ENCODE measurements around the gene NAA60.
A peak's percentile ranks its signal among the peaks of the same experiment; 100 is the strongest.

NAA60 gene

GRCh38 chr16:3513892-3514583 lies 70.6 kb downstream of the NAA60 start:
- no peak for DNase-seq

DNA sequence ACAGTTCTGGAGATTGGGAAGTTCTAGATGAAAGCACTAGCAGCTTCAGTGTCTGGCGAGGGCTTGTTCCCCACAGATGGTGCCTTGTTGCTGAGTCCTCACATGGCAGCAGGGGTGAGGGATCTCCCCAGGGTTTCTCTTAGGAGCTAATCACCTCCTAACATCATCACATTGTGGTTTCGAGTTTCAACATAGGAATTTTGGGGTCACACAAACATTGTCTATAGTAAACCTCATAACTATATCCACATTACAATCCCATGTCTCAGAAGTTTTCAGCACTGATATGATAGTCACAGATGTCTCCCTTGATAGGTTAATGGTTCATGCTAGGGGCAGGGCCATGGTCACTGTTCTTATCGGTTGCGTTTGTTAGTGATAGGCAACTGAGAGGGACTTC lies 71.1 kb downstream of the NAA60 start:
- no peak for DNase-seq

- no peak for DNase-seq
These were observed 72.4 kb downstream of the NAA60 start for GRCh38 chr16:3515897-3516296.

- DNase-seq: no peak
These were observed 75.0 kb downstream of the NAA60 start for GRCh38 chr16:3518292-3518985.

- no peak for DNase-seq
These were observed 75.5 kb downstream of the NAA60 start for GRCh38 chr16:3518986-3519348.

DNA sequence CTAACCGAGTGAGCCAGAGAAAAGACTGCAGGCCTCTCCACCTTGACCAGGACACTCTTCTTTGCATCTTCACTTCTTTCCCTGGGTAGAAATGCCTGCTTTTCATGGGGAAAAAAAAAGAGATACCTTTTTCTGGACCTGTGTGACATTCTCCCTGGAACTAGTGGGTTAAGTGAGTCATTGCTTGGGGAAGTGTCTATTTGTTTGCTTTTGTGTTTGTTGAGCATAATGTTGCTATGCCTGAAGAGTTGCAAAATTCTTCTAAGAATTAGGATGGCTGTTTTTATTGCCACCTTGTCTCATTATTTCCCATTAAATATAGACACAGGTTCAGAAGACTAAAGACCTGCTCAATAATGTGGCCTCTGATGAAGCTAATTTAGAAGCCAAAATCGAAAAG lies 76.1 kb downstream of the NAA60 start:
- no peak for DNase-seq

DNA sequence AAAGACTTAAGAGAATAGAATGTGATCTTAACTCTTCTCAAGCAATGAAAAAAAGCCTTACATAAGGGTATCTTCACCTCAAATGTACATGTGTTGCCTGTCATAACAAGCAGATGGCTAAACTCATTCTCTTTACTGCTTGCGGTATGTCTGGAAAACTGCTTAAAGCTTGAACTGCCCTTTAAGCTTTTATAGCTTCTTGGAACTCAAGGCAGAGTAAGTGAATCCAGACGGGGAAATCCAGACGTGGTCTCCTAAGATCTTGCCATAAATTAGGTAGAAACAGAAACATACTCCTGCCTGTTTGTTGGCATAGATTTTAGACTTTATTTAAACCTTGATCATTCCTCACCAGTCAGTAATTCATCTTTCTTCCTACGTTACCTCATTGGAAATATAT lies 76.9 kb downstream of the NAA60 start:
- no peak for DNase-seq

- DNase-seq: no peak
These were observed 77.4 kb downstream of the NAA60 start for GRCh38 chr16:3520841-3521240.

DNA sequence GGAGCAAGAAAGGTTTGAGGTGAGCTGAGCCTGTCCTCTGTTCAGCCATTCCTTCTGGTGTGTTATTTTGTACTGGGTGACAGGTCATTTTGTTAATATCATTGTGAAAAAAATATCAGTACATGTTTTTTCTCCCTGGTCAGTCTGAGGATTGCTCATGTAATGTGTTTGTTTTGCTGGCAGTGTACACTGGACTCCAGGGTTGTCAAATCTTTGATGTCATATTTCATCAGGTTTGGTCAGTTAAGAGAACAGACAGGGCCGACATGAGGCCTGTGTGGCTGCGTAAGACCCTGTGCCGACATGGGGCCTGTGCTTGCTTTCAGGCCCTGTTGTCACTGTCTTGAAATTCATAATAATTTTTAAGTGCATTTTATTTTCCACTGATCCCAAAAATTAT lies 79.8 kb downstream of the NAA60 start:
- DNase-seq: no peak

GRCh38 chr16:3525951-3526350 lies 82.5 kb downstream of the NAA60 start:
- no peak for DNase-seq

GRCh38 chr16:3527216-3527829 lies 83.8 kb downstream of the NAA60 start:
- peak; percentile 11 for DNase-seq

GRCh38 chr16:3528406-3528805 lies 84.9 kb downstream of the NAA60 start:
- DNase-seq: no peak

DNA sequence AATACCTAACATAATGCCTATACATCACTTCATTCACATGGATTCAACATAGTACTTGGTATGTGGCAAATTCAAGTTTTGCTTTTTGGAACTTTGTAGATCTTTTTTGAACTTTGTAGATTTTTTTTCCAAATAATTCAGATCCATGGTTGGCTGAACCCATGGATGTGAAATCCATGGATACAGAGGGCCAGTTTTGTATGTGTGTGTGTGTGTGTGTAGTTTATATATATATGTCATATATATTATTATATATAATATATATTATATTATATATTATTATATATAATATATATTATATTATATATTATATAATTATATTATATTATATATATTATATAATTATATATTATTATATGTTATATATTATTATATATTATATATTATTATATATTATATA lies 85.7 kb downstream of the NAA60 start:
- no peak for DNase-seq

DNA sequence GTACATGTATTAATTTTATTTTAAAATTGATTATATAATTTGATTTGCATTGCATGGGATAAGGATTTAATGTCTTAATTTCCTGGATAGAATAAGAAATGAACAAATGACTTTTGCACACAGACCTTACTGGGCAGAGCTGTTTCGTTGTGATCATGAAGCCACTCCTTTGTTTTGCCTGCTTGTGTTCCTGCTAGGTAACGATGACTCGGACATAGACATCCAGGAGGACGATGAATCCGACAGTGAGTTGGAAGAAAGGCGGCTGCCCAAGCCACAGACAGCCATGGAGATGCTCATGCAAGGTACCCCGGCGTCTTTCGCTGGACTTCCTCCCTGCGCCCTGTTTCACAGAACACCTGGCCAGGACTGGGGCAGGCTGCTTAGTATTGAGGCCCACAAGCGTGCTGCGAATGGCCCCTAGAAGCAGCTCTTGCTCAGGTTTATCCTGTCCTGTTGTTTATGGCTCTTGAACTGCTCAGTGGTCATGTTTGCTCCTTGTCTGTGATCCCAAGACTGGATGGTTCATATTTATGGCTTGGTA lies 87.0 kb downstream of the NAA60 start:
- DNase-seq: no peak

GRCh38 chr16:3532741-3533140 lies 89.3 kb downstream of the NAA60 start:
- no peak for DNase-seq

DNA sequence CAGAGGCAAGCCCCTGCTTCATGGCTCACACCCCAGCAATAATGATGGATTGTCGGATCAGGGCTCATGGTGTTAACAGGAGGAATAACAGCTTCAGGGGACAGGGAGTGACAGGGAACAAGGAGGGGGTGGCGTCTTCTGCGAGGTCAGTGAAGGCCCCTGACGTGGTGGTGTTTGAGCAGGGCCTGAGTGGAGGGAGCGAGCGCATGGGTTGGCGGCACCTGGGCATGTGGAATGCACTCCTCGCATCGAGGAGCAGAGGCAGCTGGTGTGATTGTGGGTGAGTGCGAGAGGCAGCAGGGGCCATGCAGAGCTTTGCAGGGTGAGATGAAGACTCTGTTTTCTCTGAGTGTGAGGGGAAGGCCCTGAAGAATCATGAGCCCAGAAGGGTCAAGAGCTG lies 90.6 kb downstream of the NAA60 start:
- no peak for DNase-seq

DNA sequence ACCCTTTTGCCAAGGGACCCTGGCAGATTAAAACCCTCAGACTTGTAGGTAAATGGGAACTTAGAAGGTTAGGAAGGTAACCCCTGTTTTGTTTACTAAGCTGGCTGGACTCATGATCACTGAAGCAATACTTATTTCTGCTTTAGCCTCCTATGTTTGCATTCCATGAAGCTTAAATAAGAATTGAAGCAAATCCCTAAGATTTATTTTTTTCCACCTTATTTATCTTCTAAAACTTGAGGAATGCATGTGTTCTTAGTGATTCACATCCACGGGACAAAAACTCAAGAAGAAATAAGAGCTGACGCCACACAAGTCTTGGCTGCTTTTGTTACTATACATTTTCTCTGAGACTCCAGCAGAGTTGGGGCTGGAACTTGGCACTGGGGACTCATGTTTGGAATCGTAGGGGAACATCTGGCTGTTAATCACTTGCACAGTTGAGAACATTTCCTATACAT lies 92.8 kb downstream of the NAA60 start:
- no peak for DNase-seq

Data from DMS79 treated with DMSO at 0.1 percent for 48 hours (cell line).